Hepatic stellate cell (primary cell): ENCODE measurements around the gene SYT9.

Source experiments
- DNase-seq: peaks from one replicate; pipeline ENCODE4 v3.0.0; 2011; ENCODE audit warnings: low spot score

Gene SYT9

GRCh38 chr11:7251836-7252682, at the start of gene SYT9:
TSS of gene SYT9 (plus strand) at chr11:7251904. CDS start at chr11:7252187, 283 bp downstream.
- DNase-seq = peak; percentile 46

GRCh38 chr11:7202412-7202811, 49.3 kb upstream of the SYT9 start:
- DNase-seq = no peak

DNA sequence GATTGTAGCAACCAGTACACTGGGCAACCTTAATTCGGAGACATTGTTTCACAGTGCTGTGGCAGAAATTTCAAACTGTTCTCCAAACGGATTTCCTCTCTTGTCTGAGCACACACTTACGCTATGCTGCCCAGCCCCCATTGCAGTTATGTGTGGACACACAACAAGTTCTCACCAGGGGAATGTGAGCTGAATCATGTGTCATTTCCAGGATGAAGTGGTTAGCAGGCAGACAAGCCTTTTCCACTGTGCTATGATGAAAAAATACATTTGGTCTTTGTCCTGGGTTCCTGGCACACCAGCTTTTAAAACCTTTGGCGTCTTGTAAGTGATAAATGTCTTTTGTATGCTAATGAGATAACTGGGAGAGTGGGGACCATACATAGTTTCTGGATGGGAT, 46.9 kb upstream of the SYT9 start:
- peak; percentile 2 for DNase-seq

DNA sequence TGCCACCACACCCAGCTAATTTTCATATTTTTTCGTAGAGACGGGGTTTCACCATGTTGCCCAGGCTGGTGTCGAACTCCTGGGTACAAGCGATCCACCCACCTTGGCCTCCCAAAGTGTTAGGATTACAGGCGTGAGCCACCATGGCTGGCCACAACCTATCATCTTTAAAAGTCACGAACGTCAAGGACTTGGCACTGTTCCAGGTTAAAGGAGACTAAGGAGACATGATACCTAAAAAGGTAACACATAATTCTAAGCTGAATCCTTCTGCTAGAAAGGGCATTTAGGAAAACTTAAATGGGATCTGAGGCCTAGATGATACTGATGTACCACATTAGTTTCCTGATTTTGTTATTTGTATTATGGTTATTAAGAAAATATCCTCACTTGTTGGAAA, 43.3 kb upstream of the SYT9 start:
- DNase-seq = no peak

DNA sequence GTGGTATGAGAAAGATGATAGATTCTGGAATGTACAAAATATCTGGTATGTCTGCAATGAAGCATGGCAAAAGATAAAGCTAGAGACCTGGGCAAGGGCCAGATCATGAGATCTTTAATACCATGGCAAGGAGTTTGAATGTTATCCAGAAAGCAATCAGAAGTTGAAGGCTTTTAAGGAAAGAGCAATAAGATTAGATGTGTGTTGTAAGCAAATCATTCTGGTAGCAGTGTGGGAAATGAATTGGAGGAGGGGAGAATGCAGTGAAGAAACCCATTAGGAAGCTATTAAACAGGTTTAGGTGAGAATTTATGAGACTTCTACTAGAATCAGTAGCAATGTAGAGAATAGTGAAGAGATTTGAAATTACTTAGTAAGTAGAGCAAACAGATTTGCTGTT, 32.2 kb upstream of the SYT9 start:
- no peak for DNase-seq

GRCh38 chr11:7220636-7221035, 31.1 kb upstream of the SYT9 start:
- DNase-seq = no peak

- no peak for DNase-seq
These were observed 29.1 kb upstream of the SYT9 start for GRCh38 chr11:7222619-7223018.

DNA sequence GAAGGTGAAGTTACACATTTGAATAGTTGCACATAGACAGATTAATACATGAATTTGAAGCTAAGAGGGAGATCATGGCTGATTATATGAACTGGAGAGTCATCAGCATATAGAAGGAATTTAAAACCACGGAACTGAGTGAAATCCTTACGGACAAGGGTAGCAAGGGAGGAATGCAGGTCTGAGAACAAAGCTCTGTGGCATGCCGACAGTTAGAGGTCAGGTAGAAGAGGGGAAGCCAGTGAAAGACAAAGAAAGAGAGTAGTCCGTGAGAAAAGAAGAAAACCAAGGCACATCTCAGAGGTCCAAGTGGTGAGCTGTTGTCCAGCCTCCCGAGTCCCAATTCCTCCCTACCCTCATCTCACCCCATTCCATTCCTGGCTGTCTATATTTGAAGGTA, 11.8 kb upstream of the SYT9 start:
- no peak for DNase-seq

- no peak for DNase-seq
These were observed 6.4 kb upstream of the SYT9 start for GRCh38 chr11:7245341-7245740.

- no peak for DNase-seq
These were observed 5.5 kb upstream of the SYT9 start for GRCh38 chr11:7246179-7246578.

DNA sequence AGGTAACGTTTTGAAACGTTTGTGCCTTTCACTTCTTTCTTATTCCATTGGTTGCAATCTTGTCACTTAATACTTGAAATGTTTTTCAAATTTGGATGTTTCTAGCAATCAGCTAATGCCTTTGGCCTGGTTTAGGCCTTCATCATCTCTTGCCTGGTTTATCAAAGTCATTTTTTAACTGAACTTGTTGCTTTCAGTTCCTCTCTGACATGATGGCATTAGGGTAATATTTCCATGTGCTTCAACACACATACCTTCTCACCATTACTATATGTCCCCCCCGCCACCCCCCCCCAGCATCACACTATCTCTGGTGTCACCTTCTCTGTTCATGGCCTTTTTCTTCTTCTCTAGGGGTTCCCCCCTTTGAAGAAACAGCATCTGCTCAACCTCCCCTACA, 1.5 kb upstream of the SYT9 start:
- DNase-seq = no peak

DNA sequence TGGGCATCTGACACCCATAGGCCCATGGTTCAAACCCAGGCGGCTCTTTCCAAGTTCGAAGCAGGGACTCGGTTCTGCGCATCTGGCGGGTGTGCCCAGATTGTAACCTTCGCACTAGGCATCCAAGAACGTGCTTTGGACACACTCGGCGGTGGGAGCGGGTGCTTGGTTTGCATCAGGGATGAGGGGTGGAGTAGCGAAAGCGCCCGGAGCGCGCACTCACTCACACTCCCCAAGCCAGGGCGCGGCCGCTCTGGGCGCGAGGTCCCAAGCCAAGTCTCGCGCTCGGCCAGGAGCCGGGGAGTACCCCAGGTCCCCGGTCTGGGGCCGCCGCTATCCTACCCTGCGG, 243 bp upstream of the SYT9 start:
- no peak for DNase-seq

- DNase-seq = no peak
These were observed 1.0 kb downstream of the SYT9 start for GRCh38 chr11:7252683-7253213.

DNA sequence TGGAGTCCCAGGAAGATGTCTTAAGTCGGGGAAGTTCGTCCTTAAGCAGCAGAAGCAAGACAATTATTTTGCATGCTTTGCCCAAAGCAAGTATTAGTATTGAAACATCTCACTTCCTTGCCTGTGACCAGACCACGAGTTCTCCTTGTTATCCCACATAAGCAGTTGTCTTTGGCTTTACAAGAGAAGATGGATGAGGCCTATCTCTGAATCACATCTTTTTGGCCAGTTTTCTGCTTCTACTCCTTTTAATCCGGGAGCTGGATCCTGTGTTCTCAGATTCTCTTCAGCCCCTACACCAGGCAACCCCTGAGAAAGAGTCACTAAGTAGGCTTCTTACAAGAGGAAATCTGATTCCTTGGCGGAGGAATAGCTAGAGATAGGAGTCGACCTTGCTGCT, 2.1 kb downstream of the SYT9 start:
- no peak for DNase-seq

- no peak for DNase-seq
These were observed 3.1 kb downstream of the SYT9 start for GRCh38 chr11:7254731-7255291.

- DNase-seq = no peak
These were observed 5.2 kb downstream of the SYT9 start for GRCh38 chr11:7256943-7257342.

DNA sequence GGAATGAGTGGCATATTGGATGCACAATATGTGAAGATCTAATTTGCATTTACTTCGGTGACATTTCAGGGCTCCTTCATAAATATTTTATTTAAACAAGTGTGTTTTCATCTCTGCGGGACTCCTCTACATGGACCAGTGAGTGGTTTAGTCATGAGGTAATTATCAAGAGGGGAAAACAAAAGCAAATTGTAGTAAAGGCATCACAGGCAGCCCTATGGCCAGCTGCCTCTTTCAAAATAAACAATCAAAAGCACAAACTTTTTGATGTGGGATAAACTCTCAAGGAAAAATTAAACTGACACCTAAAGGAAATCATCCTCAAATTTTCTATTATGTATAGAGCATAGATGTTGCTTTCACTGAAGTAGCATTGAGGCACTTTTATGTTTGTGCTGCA, 6.0 kb downstream of the SYT9 start:
- no peak for DNase-seq

GRCh38 chr11:7261578-7261977, 9.9 kb downstream of the SYT9 start:
- no peak for DNase-seq

DNA sequence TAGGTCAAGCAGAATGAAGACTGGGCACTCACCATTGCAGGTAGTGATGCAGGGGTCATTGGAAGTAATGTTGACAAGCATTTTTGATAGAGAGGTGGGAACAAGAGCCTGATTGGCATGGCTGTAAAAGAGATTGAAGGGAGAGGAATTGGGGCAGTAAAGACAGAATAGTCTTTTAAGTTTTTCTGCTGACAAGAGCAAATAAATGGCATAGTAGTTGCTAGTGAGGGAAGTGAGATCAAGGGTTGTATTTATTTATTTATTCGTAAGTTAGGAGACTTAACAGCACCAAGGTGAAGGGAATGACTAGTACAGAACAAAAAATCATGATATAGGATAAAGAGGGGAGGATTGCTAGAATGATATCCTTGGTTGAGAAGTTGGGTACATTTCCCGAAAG, 11.0 kb downstream of the SYT9 start:
- DNase-seq = no peak

DNA sequence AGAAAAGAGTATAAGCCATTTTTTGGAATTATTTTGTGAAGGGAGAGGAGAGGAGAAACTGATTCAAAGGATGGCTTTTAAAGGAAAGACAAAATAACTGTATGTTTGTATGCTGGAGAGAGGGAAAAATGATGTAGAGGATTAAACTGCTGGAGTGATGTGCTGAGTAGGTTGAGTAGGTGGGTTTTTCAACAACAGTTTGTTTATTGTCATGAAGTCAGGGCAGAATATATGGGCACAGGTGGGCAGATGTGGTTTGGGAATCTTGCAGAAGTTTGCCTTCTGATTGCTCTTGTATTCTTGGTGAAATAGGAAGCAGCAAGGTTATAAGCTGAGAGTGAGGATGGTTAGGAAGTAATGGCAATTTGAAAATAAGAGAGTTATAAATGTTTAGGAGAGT, 12.1 kb downstream of the SYT9 start:
- no peak for DNase-seq

DNA sequence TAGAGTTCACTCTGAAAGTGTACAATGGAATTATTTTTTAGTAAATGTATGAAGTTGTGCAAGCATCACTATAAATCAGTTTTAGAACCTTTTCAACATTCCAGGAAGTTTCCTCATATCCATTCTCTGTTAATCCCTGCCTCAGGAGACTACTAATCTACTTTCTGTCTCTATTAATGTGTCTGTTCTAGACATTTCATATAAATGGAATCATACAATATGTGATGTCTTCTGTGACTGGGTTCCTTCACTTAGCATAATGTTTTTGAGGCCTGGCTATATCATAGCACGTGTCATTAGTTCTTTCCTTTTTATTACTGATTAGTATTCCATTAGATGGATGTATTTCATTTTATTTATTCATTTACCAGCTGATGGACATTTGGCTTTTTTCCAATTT, 17.1 kb downstream of the SYT9 start:
- no peak for DNase-seq

- DNase-seq = no peak
These were observed 18.6 kb downstream of the SYT9 start for GRCh38 chr11:7270233-7270865.

- DNase-seq = no peak
These were observed 20.7 kb downstream of the SYT9 start for GRCh38 chr11:7272373-7272772.
